Measurements from ENCODE around the gene CIT. TPM values are rescaled to one million over a fixed set of nuclear protein-coding genes. Genes with fewer than 3 reads are reported as not detected.

Gene CIT
- total and polyA plus RNA-seq, 9 of the 15 experiments (the other 6 are each of a cell fraction or from before 2014, with no cell fraction given) = 1.1 to 46.7 (median 21.3) TPM

GRCh38 chr12:119870457-119870856 lies 6.7 kb downstream of the CIT start:
- H3K9ac ChIP-seq (ENCODE audit: insufficient read depth in 1 of 2, low read depth in 2 of 2, low read length in 2 of 2) = no peak overlapping the region
- H3K27me3 ChIP-seq (ENCODE audit: control insufficient read depth in 2 of 2, insufficient read depth in 2 of 2, low read length in 2 of 2) = no peaks in the 10 kb centered on the region
- H3K4me1 ChIP-seq (replicated peaks in 1 of 2; ENCODE audit: control insufficient read depth in 2 of 2, insufficient read depth in 2 of 2, low read length in 2 of 2) = no peaks in the 10 kb centered on the region
- H4K20me1 ChIP-seq (replicated peaks; ENCODE audit: control insufficient read depth, insufficient read depth, low read length) = no peaks in the 10 kb centered on the region
- no peaks in the 10 kb centered on the region for H3K9me3 ChIP-seq (replicated peaks; ENCODE audit: control insufficient read depth, insufficient read depth, low read depth, low read length)
- no peaks in the 10 kb centered on the region for H3K79me2 ChIP-seq (ENCODE audit: control insufficient read depth, insufficient read depth, low read length)
- DNase-seq (ENCODE audit: extremely low read depth in 1 of 4, low spot score in 3 of 4) (no peak), ATAC-seq (no peak), FAIRE-seq (no peak)
- 77% methylated on average over 4 of the region's 5 CpGs for WGBS (ENCODE audit: insufficient coverage, low coverage, missing lambda C conversion rate)
- no peak overlapping the region for H2AFZ ChIP-seq (ENCODE audit: low read depth, low read length)
- H3K4me3 ChIP-seq = no peak overlapping the region
- in situ Hi-C loops (cut with MboI) = no loop called here
- ChIA-PET CTCF (ENCODE audit: low intra/inter-chr PET ratio) (no interaction called here), POLR2A (interaction anchor here (0.6 to 1.7 kb wide), 2 partner anchors 8 to 36 kb away, joined by 4 read pairs; no protein-coding TSS in a partner anchor)
- peaks cover 87% of the 10 kb centered on the region for H3K36me3 ChIP-seq (ENCODE audit: control insufficient read depth, insufficient read depth, low read length)
- H3K27ac ChIP-seq (ENCODE audit: extremely low read depth, low read depth, low read length) = no peak overlapping the region
- no peak overlapping the region for H3K4me2 ChIP-seq (ENCODE audit: insufficient read depth, low read length)
- BruUV-seq (replicated peaks) = no TSS peak
- H3K9me1 ChIP-seq (ENCODE audit: control insufficient read depth, insufficient read depth, low read length) = no peaks in the 10 kb centered on the region
- intact Hi-C loops (cut with micrococcal nuclease) = no loop called here
- TF ChIP-seq SFPQ (IDR thresholded peaks at IDR 0.05; ENCODE audit: low read depth, low read length) = no peak
- no peak for TF ChIP-seq SIX5 (IDR thresholded peaks at IDR 0.05; ENCODE audit: borderline replicate concordance in 1 of 2, insufficient read depth in 1 of 2, low read depth in 1 of 2, low read length in 2 of 2)
- TF ChIP-seq DDX20 (tag; IDR thresholded peaks at IDR 0.05; ENCODE audit: low read depth) = no peak
- TF ChIP-seq TFAM (CRISPR knock-in tag; conservative IDR thresholded peaks at IDR 0.05) = no peak
- no peak for TF ChIP-seq ZNF717 (CRISPR knock-in tag; IDR thresholded peaks at IDR 0.05)
- TF ChIP-seq ILF3 (IDR thresholded peaks at IDR 0.05; ENCODE audit: borderline replicate concordance) = no peak
- no peak for TF ChIP-seq TCF7 (IDR thresholded peaks at IDR 0.05; ENCODE audit: borderline replicate concordance)
- no peak for TF ChIP-seq BRD4 (IDR thresholded peaks at IDR 0.05)
- TF ChIP-seq RERE (CRISPR knock-in tag; IDR thresholded peaks at IDR 0.05; ENCODE audit: borderline replicate concordance) = no peak
- TF ChIP-seq SNIP1 (IDR thresholded peaks at IDR 0.05; ENCODE audit: low read depth) = no peak
- no peak for TF ChIP-seq CHD4 (IDR thresholded peaks at IDR 0.05; ENCODE audit: insufficient read depth, insufficient replicate concordance, low read depth, low read length, poor library complexity, severe bottlenecking)
- TF ChIP-seq MYC (IDR thresholded peaks at IDR 0.05; ENCODE audit: low read depth, low read length) = no peak
- no peak for TF ChIP-seq MYC (CRISPR knock-in tag; IDR thresholded peaks at IDR 0.05; ENCODE audit: borderline replicate concordance, low read depth)

Data from K562 (cell line).